ENCODE data around the gene NIP7.

- TF ChIP-seq, protein P1, sequence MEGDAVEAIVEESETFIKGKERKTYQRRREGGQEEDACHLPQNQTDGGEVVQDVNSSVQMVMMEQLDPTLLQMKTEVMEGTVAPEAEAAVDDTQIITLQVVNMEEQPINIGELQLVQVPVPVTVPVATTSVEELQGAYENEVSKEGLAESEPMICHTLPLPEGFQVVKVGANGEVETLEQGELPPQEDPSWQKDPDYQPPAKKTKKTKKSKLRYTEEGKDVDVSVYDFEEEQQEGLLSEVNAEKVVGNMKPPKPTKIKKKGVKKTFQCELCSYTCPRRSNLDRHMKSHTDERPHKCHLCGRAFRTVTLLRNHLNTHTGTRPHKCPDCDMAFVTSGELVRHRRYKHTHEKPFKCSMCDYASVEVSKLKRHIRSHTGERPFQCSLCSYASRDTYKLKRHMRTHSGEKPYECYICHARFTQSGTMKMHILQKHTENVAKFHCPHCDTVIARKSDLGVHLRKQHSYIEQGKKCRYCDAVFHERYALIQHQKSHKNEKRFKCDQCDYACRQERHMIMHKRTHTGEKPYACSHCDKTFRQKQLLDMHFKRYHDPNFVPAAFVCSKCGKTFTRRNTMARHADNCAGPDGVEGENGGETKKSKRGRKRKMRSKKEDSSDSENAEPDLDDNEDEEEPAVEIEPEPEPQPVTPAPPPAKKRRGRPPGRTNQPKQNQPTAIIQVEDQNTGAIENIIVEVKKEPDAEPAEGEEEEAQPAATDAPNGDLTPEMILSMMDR (conservative IDR thresholded peaks at IDR 0.05; ENCODE audit: low read depth, low read length): no peak
- TF ChIP-seq EZH2 (IDR thresholded peaks at IDR 0.05; ENCODE audit: low read length, unreplicated experiment) (no peak), EZH2phosphoT487 (IDR thresholded peaks at IDR 0.05; ENCODE audit: borderline replicate concordance, low read length) (no peak)
Measured at GRCh38 chr16:69329369-69330285, 9.9 kb upstream of the NIP7 start.
